Esophagus squamous epithelium (tissue), 5 donors: Measurements from ENCODE around the gene GGT7. TPM values are rescaled to one million over a fixed set of nuclear protein-coding genes. Genes with fewer than 3 reads are reported as not detected.

Experiments
- DNase-seq: peaks from one replicate; lab custom pipeline; 2025; lab: John Stamatoyannopoulos, UW
- H3K27ac ChIP-seq, 4 donors: fragments of 200-600 bp; sonication (generic); one replicate each; pipeline ENCODE4 v1.5.1; 2016 to 2019; ENCODE audit warnings: mild to moderate bottlenecking in 1 of 4
- H3K27me3 ChIP-seq, 4 donors: fragments of 200-600 bp; sonication (generic); 1 replicate in 3 of 4; 2 replicates in 1 of 4; pipeline versions ENCODE4 v1.5.1 to v1.6.0; 2017 to 2021; ENCODE audit warnings: antibody characterized with exemption in 1 of 4
- H3K36me3 ChIP-seq, 3 donors: fragments of 200-600 bp; sonication (generic); one replicate each; pipeline ENCODE4 v1.5.1; 2016 to 2019
- H3K4me1 ChIP-seq, 3 donors: fragments of 200-600 bp; sonication (generic); one replicate each; pipeline ENCODE4 v1.5.1; 2017 to 2019
- H3K4me3 ChIP-seq, 4 donors: fragments of 200-600 bp; sonication (generic); 1 replicate in 3 of 4; 2 replicates in 1 of 4; pipeline ENCODE4 v1.5.1; 2016 to 2019; ENCODE audit warnings: mild to moderate bottlenecking in 2 of 4, moderate library complexity in 1 of 4
- H3K9me3 ChIP-seq, 3 donors: fragments of 200-600 bp; sonication (generic); one replicate each; pipeline ENCODE4 v1.5.1; 2016 to 2019
- POLR2A ChIP-seq, 4 donors: fragments of 450-650 bp; IDR thresholded peaks; one replicate each; pipeline ENCODE4 v1.6.1; 2017; ENCODE audit warnings: antibody characterized with exemption in 4 of 4, mild to moderate bottlenecking in 4 of 4, moderate library complexity in 3 of 4
- WGBS, 2 donors: methylation state at CpG; one replicate each; pipeline ENCODE4 v1.1.5; 2018; 5-methylcytosine and 5-hydroxymethylcytosine counted together
- intact Hi-C: fragments of 100-400 bp; cut with DNase I; formaldehyde crosslinking; loops from one replicate; pipeline ENCODE4 v1.15.0; 2022
- total RNA-seq, 4 donors: library from RNA; depleted of rRNA; stranded (reverse); fragments of >200 nt; gene quantifications; one replicate each; pipeline ENCODE4 v1.1.0, GENCODE V29; 2016
- TF ChIP-seq, protein P1 (sequence below), 6 experiments: fragments of 450-650 bp in 4 of 6; fragments of 200-600 bp in 2 of 6; sonication (generic) in 2 of 6; IDR thresholded peaks; one replicate each; pipeline ENCODE4 v1.5.1; 2016 to 2019; ENCODE audit warnings: antibody characterized with exemption in 6 of 6, mild to moderate bottlenecking in 4 of 6, moderate library complexity in 4 of 6
- donor health status: DM: yes; HTN: yes; CAD: no.

Gene GGT7
- total RNA-seq, 4 donors from 2014 or later = 1.8 to 8.2 (median 5.1) TPM

DNA sequence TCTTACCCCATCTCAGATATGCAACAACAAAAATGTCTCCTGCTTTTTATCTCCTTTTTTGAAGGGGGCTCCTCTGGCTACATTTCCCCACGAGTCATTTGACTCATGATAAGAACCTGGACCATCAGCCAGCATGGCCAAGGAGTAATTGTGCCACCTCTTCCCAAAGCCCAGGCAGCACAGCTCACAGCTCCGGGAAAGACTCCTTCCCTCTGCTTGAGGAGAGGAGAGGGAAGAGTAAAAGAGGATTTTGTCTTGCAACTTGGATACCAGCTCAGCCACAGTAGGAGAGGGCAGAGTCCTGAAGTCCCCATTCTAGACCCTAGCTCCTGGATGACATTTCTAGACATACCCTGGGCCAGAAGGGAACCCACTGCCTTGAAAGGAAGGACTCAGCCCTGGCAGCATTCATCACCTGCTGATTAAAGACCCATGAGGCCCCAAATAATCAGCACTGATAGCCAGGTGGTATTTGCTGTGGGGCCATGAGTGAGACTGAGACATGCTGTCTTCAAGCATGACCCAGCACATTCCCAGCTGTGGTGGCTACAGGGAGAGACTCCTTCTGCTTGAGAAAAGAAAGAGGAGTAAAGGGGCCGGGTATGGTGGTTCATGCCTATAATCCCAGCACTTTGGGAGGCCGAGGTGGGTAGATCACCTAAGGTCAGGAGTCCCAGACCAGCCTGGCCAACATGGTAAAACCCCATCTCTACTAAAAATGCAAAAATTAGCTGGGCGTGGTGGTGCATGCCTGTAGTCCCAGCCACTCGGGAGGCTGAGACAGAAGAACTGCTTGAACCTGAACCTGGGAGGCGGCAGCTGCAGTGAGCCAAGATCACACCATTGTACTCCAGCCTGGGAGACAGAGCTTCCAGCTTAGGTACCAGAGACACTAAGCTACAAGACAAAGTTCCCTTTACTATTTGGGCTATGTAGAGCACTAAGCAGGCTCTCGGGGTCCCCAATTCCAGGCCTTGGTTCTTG is 75.4 kb downstream of the GGT7 start:
- 94 to 95% methylated on average over 7 of the region's 8 CpGs for WGBS, 2 donors
- H3K27ac ChIP-seq = no peak overlapping the region

More for the DNA sequence above, 75.4 kb downstream of the GGT7 start:
- no peak for DNase-seq
- TF ChIP-seq, protein P1, sequence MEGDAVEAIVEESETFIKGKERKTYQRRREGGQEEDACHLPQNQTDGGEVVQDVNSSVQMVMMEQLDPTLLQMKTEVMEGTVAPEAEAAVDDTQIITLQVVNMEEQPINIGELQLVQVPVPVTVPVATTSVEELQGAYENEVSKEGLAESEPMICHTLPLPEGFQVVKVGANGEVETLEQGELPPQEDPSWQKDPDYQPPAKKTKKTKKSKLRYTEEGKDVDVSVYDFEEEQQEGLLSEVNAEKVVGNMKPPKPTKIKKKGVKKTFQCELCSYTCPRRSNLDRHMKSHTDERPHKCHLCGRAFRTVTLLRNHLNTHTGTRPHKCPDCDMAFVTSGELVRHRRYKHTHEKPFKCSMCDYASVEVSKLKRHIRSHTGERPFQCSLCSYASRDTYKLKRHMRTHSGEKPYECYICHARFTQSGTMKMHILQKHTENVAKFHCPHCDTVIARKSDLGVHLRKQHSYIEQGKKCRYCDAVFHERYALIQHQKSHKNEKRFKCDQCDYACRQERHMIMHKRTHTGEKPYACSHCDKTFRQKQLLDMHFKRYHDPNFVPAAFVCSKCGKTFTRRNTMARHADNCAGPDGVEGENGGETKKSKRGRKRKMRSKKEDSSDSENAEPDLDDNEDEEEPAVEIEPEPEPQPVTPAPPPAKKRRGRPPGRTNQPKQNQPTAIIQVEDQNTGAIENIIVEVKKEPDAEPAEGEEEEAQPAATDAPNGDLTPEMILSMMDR (IDR thresholded peaks at IDR 0.05) = no peak
- TF ChIP-seq POLR2A (IDR thresholded peaks at IDR 0.05) = no peak
- intact Hi-C loops = no loop called here
- H3K4me3 ChIP-seq = no peak overlapping the region
- no peaks in the 10 kb centered on the region for H3K27me3 ChIP-seq
- H3K9me3 ChIP-seq = no peaks in the 10 kb centered on the region
- peaks cover 0 to 11% (median 0%) of the 10 kb centered on the region in 3 donors for H3K36me3 ChIP-seq
- H3K4me1 ChIP-seq = peaks cover 0 to under 1% (median 0%) of the 10 kb centered on the region in 3 donors

Other genes starting within 250 kb of the GGT7 start
- gene PIGU, start 195.8 kb downstream of the GGT7 start, total RNA-seq = 10 to 100 TPM; 14.8 to 27.1 (median 17.6) TPM
- 10 to 100 TPM; 11.8 to 40.8 (median 36.2) TPM for gene TP53INP2, start 168.5 kb downstream of the GGT7 start, total RNA-seq
- 10 to 100 TPM; 11.6 to 21.8 (median 18.1) TPM for gene NCOA6, start 47.2 kb downstream of the GGT7 start, total RNA-seq
- gene ACSS2, start 3.8 kb upstream of the GGT7 start, total RNA-seq = 10 to 100 TPM; 29.5 to 69.1 (median 43.6) TPM
- 10 to 100 TPM; 61.3 to 75.2 (median 64.5) TPM for gene GSS, start 83.0 kb upstream of the GGT7 start, total RNA-seq
- under 1 TPM in 1 of 4 donors, not detected in 3; 0.19 TPM for gene MYH7B, start 83.0 kb upstream of the GGT7 start, total RNA-seq
- 10 to 100 TPM; 35.2 to 50.4 (median 47.2) TPM for gene TRPC4AP, start 220.0 kb upstream of the GGT7 start, total RNA-seq